Transverse colon (tissue), 4 donors: ENCODE measurements around the gene ADCY10. TPM values are rescaled to one million over a fixed set of nuclear protein-coding genes. Genes with fewer than 3 reads are reported as not detected.
A peak's percentile ranks its signal among the peaks of the same experiment; 100 is the strongest.

Experiments used
- DNase-seq: peaks from one replicate; pipeline ENCODE4 v3.0.0-alpha.2; 2019
- H3K27ac ChIP-seq, 4 donors: fragments of 200-600 bp; sonication (generic); 2 replicates each; pipeline ENCODE4 v1.5.1; 2016 to 2018; ENCODE audit warnings: inconsistent platforms in 4 of 4
- H3K27me3 ChIP-seq: fragments of 200-600 bp; sonication (generic); 2 replicates; pipeline ENCODE4 v1.5.1; 2017; ENCODE audit warnings: inconsistent platforms
- H3K36me3 ChIP-seq, 4 donors: fragments of 200-600 bp; sonication (generic); 2 replicates each; pipeline ENCODE4 v1.5.1; 2017 to 2019; ENCODE audit warnings: inconsistent platforms in 4 of 4
- H3K4me1 ChIP-seq, 4 donors: fragments of 200-600 bp; sonication (generic); 2 replicates each; pipeline ENCODE4 v1.5.1; 2017 to 2020; ENCODE audit warnings: inconsistent platforms in 4 of 4
- H3K4me3 ChIP-seq, 4 donors: fragments of 200-600 bp; sonication (generic); 1 replicate in 1 of 4; 2 replicates in 3 of 4; pipeline versions ENCODE4 v1.5.1 to v1.6.1; 2017 to 2019; ENCODE audit warnings: inconsistent platforms in 4 of 4
- H3K9me3 ChIP-seq, 2 donors: fragments of 200-600 bp; sonication (generic); 2 replicates each; pipeline ENCODE4 v1.5.1; 2017 to 2019; ENCODE audit warnings: inconsistent platforms in 2 of 2
- CTCF ChIP-seq, 5 experiments: fragments of 200-600 bp in 3 of 5; fragments of 450-650 bp in 2 of 5; sonication (generic) in 3 of 5; IDR thresholded peaks; 1 replicate in 2 of 5; 2 replicates in 3 of 5; pipeline ENCODE4 v1.5.1; 2016 to 2017; ENCODE audit warnings: antibody characterized with exemption in 5 of 5, inconsistent platforms in 3 of 5, mild to moderate bottlenecking in 2 of 5, moderate library complexity in 1 of 5
- EP300 ChIP-seq: sonication (generic); formaldehyde crosslinking; IDR thresholded peaks from one replicate; pipeline ENCODE4 v1.6.1; 2017; ENCODE audit warnings: antibody characterized with exemption, low read depth
- POLR2A ChIP-seq: fragments of 450-650 bp; IDR thresholded peaks from one replicate; pipeline ENCODE4 v1.6.1; 2016; ENCODE audit warnings: antibody characterized with exemption, mild to moderate bottlenecking, moderate library complexity
- POLR2AphosphoS5 ChIP-seq, 3 donors: sonication (generic); formaldehyde crosslinking; IDR thresholded peaks; one replicate each; pipeline ENCODE4 v1.6.1; 2016; ENCODE audit warnings: antibody characterized with exemption in 3 of 3
- WGBS, 2 donors: methylation state at CpG; one replicate each; pipeline ENCODE4 v1.1.5; 2018; ENCODE audit warnings: low coverage in 1 of 2; 5-methylcytosine and 5-hydroxymethylcytosine counted together
- in situ Hi-C, 4 donors: fragments of 200-750 bp; cut with MboI; loops; one replicate each; pipeline versions ENCODE4 v1.15.0 to v1.15.1; 2017; ENCODE audit warnings: low sequenced_read_pairs in 3 of 4, low pct_ligation_motif_present in 1 of 4, low pct_unique_long_range_greater_than_20kb in 1 of 4
- intact Hi-C: fragments of 100-400 bp; cut with DNase I; formaldehyde crosslinking; loops from one replicate; pipeline ENCODE4 v1.15.1; 2023; ENCODE audit warnings: low total_unique reads
- total RNA-seq, 4 donors: library from RNA; depleted of rRNA; stranded (reverse); fragments of >200 nt; gene quantifications; one replicate each; pipeline ENCODE4 v1.1.0, GENCODE V29; 2016

The ADCY10 gene
- total RNA-seq, 4 donors from 2014 or later: 0.27 to 3.7 TPM; not detected in 2

GRCh38 chr1:167922611-167923074 lies 8.7 kb upstream of the ADCY10 start:
- Histone ChIP-seq H3K27ac (no peak overlapping the region), H3K9me3 (no peaks in the 10 kb centered on the region), H3K36me3 (no peaks in the 10 kb centered on the region), H3K27me3 (no peaks in the 10 kb centered on the region), H3K4me3 (no peak overlapping the region), H3K4me1 (peaks cover 0 to 32% (median 21%) of the 10 kb centered on the region in 4 donors)
- in situ Hi-C loops: no loop called here
- WGBS, 2 donors: 46 to 62% methylated on average over 1 of the region's 1 CpG
- intact Hi-C loops: no loop called here
- DNase-seq: no peak
- TF ChIP-seq POLR2AphosphoS5 (IDR thresholded peaks at IDR 0.05) (no peak), POLR2A (no peak), EP300 (no peak), CTCF (IDR thresholded peaks at IDR 0.05) (no peak)

GRCh38 chr1:167922023-167922422 lies 8.1 kb upstream of the ADCY10 start:
- intact Hi-C loops (no loop called here), in situ Hi-C loops (no loop called here)
- Histone ChIP-seq H3K36me3 (no peaks in the 10 kb centered on the region), H3K4me3 (no peak overlapping the region), H3K9me3 (no peaks in the 10 kb centered on the region), H3K27ac (no peak overlapping the region), H3K27me3 (no peaks in the 10 kb centered on the region), H3K4me1 (peaks cover 0 to 30% (median 17%) of the 10 kb centered on the region in 4 donors)
- DNase-seq: no peak
- TF ChIP-seq EP300 (no peak), POLR2A (no peak), POLR2AphosphoS5 (IDR thresholded peaks at IDR 0.05) (no peak)

- intact Hi-C loops: no loop called here
- H3K36me3 ChIP-seq: peaks cover 0 to 5% (median 0%) of the 10 kb centered on the region in 4 donors
- in situ Hi-C loops: no loop called here
- no peaks in the 10 kb centered on the region for H3K27me3 ChIP-seq
- H3K4me1 ChIP-seq: peaks cover 0 to 13% (median 0%) of the 10 kb centered on the region in 4 donors
- peak overlapping the region in 2 of 4 donors; percentile 2 to 42 for H3K27ac ChIP-seq
- DNase-seq: no peak
- H3K9me3 ChIP-seq: no peaks in the 10 kb centered on the region
- no peak overlapping the region for H3K4me3 ChIP-seq
- 68 to 69% methylated on average over 4 to 6 of the region's 6 CpGs for WGBS, 2 donors
- no peak for TF ChIP-seq EP300
Observed at GRCh38 chr1:167916766-167917511, 3.0 kb upstream of the ADCY10 start.

- TF ChIP-seq EP300 (no peak), POLR2A (no peak), POLR2AphosphoS5 (IDR thresholded peaks at IDR 0.05) (no peak), CTCF (IDR thresholded peaks at IDR 0.05) (no peak)
- H3K27ac ChIP-seq: no peak overlapping the region
- 96 to 100% methylated on average over 6 to 8 of the region's 8 CpGs for WGBS, 2 donors
Observed at GRCh38 chr1:167915569-167915968, 1.6 kb upstream of the ADCY10 start.

GRCh38 chr1:167912294-167912693 lies 1.6 kb downstream of the ADCY10 start:
- in situ Hi-C loops: no loop called here
- no peak overlapping the region for H3K27ac ChIP-seq
- WGBS, 2 donors: 60 to 84% methylated on average over 2 to 7 of the region's 7 CpGs
- no peak for DNase-seq
- no peaks in the 10 kb centered on the region for H3K9me3 ChIP-seq
- peaks cover 0 to 18% (median 0%) of the 10 kb centered on the region in 4 donors for H3K4me1 ChIP-seq
- no peak overlapping the region for H3K4me3 ChIP-seq
- no peaks in the 10 kb centered on the region for H3K27me3 ChIP-seq
- TF ChIP-seq CTCF (IDR thresholded peaks at IDR 0.05) (no peak), POLR2AphosphoS5 (IDR thresholded peaks at IDR 0.05) (no peak), POLR2A (no peak), EP300 (no peak)
- intact Hi-C loops: no loop called here
- H3K36me3 ChIP-seq: peaks cover 0 to 5% (median 0%) of the 10 kb centered on the region in 4 donors

More at GRCh38 chr1:167915569-167915968, 1.6 kb upstream of the ADCY10 start:
- no peaks in the 10 kb centered on the region for H3K27me3 ChIP-seq
- DNase-seq: no peak
- no peak overlapping the region for H3K4me3 ChIP-seq
- no peaks in the 10 kb centered on the region for H3K9me3 ChIP-seq
- H3K36me3 ChIP-seq: peaks cover 0 to 5% (median 0%) of the 10 kb centered on the region in 4 donors
- intact Hi-C loops (no loop called here), in situ Hi-C loops (no loop called here)
- peaks cover 0 to 20% (median 0%) of the 10 kb centered on the region in 4 donors for H3K4me1 ChIP-seq
